ENCODE results near the gene FCN1.

DNA sequence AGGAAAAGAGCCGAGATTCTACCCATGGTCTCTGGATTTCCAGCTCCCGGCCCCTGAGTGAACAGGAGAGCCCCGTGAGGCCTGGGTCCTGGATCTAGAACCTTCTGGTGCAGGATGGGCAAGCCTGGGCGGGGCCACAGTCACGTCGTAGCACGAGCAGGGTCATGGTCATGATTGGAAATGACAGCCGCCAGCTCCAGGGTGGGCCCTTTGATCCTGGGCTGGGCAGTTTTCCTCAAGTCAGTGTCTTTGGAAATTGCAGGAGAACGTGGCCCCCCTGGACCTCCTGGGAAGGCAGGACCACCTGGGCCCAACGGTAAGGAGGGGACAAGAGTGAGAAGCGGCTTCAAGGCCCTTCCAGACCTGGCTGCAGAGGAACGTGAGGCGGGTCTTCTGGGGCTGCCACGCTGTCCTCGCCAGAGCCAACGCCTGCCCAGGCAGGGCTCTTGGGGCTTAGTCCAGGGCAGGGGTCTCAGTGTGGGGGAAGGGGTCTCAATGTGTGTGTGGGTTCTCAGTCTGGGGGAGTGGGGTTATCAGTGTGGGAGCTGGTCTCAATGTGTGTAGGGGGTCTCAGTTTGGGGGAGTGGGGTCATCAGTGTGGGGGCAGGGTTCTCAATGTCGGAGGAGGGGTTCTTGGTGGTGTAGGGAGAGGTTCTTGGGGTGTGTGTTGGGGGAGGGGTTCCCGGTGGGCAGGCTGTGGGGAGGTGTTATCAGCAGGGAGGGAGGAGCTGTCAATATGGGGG is 34.5 kb downstream of the FCN1 start:
- TF ChIP-seq EZH2 (IDR thresholded peaks at IDR 0.05) = no peak
- TF ChIP-seq POLR2AphosphoS5 (IDR thresholded peaks at IDR 0.05; ENCODE audit: borderline replicate concordance, low read depth, low read length) = no peak

Data from SK-N-MC (cell line).